ENCODE measurements around the gene NUP107. TPM values are rescaled to one million over a fixed set of nuclear protein-coding genes. Genes with fewer than 3 reads are reported as not detected.

Gene NUP107
- total RNA-seq, 1 donor from 2014 or later, result 51.1 TPM

GRCh38 chr12:68790952-68791234 is 104.1 kb downstream of the NUP107 start:
- no peaks in the 10 kb centered on the region for H3K36me3 ChIP-seq (ENCODE audit: control insufficient read depth, insufficient read depth, low read length)
- TF ChIP-seq, protein P1, sequence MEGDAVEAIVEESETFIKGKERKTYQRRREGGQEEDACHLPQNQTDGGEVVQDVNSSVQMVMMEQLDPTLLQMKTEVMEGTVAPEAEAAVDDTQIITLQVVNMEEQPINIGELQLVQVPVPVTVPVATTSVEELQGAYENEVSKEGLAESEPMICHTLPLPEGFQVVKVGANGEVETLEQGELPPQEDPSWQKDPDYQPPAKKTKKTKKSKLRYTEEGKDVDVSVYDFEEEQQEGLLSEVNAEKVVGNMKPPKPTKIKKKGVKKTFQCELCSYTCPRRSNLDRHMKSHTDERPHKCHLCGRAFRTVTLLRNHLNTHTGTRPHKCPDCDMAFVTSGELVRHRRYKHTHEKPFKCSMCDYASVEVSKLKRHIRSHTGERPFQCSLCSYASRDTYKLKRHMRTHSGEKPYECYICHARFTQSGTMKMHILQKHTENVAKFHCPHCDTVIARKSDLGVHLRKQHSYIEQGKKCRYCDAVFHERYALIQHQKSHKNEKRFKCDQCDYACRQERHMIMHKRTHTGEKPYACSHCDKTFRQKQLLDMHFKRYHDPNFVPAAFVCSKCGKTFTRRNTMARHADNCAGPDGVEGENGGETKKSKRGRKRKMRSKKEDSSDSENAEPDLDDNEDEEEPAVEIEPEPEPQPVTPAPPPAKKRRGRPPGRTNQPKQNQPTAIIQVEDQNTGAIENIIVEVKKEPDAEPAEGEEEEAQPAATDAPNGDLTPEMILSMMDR (IDR thresholded peaks at IDR 0.05; ENCODE audit: insufficient read depth, low read length, poor library complexity, severe bottlenecking), result no peak
- H3K27me3 ChIP-seq (ENCODE audit: control insufficient read depth, insufficient read depth, low read length), result no peaks in the 10 kb centered on the region
- H3K4me3 ChIP-seq (ENCODE audit: low read depth, low read length), result no peak overlapping the region
- no peak for DNase-seq (ENCODE audit: low read depth)

DNA sequence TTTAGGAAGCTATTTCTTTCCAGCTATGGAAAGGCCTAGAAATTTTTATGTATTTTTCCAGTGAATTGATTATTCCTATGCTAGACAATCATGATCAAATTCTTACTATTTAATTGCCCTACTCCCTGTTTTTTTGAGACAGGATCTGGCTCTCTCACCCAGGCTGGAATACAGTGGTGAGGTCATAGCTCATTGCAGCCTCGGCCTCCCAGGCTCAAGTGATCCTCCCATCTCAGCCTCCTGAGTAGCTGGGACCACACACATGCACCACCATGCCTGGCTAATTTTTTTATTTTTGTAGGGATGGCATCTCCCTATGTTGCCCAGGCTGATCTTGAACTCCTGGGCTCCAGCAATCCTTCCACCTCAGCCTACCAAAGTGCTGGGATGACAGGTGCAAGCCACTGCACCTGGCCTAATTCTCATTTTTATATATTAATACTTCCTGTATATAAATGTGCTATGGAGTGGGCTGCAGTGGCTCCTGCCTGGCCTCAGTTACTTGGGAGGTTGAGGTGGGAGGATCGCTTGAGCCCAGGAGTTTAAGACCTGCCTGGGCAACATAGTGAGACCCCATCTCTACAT is 105.2 kb downstream of the NUP107 start:
- Histone ChIP-seq H3K36me3 (ENCODE audit: control insufficient read depth, insufficient read depth, low read length) (no peaks in the 10 kb centered on the region), H3K4me3 (ENCODE audit: low read depth, low read length) (no peak overlapping the region), H3K27me3 (ENCODE audit: control insufficient read depth, insufficient read depth, low read length) (no peaks in the 10 kb centered on the region)
- no peak for DNase-seq (ENCODE audit: low read depth)
- TF ChIP-seq, protein P1 (IDR thresholded peaks at IDR 0.05; ENCODE audit: insufficient read depth, low read length, poor library complexity, severe bottlenecking), result no peak

- H3K27me3 ChIP-seq (ENCODE audit: control insufficient read depth, insufficient read depth, low read length), result no peaks in the 10 kb centered on the region
- no peak for DNase-seq (ENCODE audit: low read depth)
- TF ChIP-seq, protein P1 (IDR thresholded peaks at IDR 0.05; ENCODE audit: insufficient read depth, low read length, poor library complexity, severe bottlenecking), result no peak
- H3K4me3 ChIP-seq (ENCODE audit: low read depth, low read length), result no peak overlapping the region
- no peaks in the 10 kb centered on the region for H3K36me3 ChIP-seq (ENCODE audit: control insufficient read depth, insufficient read depth, low read length)
Observed at GRCh38 chr12:68792952-68793351, 106.2 kb downstream of the NUP107 start.

DNA sequence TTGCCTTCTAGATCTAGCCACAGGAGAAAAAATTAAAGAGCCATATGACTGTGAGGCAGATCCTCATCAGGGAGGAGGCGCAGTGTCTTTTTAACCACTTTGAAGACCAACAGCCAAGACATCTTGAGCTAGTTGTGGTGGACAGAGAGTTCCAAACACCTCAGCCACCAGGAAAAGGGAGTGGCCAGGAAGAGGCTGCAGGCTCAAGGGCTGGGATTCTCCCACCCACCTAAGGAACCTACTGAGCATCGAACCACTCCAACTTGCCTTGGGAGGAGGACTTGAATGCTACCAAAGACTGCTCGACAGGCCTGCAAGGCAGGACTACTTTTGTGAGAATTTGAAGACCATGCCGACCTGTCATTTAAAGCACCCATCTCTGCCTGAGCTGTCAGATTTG is 106.7 kb downstream of the NUP107 start:
- H3K4me3 ChIP-seq (ENCODE audit: low read depth, low read length), result no peak overlapping the region
- DNase-seq (ENCODE audit: low read depth), result no peak
- H3K36me3 ChIP-seq (ENCODE audit: control insufficient read depth, insufficient read depth, low read length), result no peaks in the 10 kb centered on the region
- no peaks in the 10 kb centered on the region for H3K27me3 ChIP-seq (ENCODE audit: control insufficient read depth, insufficient read depth, low read length)
- TF ChIP-seq, protein P1 (IDR thresholded peaks at IDR 0.05; ENCODE audit: insufficient read depth, low read length, poor library complexity, severe bottlenecking), result no peak

GRCh38 chr12:68793975-68794652 is 107.3 kb downstream of the NUP107 start:
- DNase-seq (ENCODE audit: low read depth), result no peak
- no peaks in the 10 kb centered on the region for H3K36me3 ChIP-seq (ENCODE audit: control insufficient read depth, insufficient read depth, low read length)

More at GRCh38 chr12:68793975-68794652, 107.3 kb downstream of the NUP107 start:
- Histone ChIP-seq H3K27me3 (ENCODE audit: control insufficient read depth, insufficient read depth, low read length) (no peaks in the 10 kb centered on the region), H3K4me3 (ENCODE audit: low read depth, low read length) (no peak overlapping the region)
- TF ChIP-seq, protein P1 (IDR thresholded peaks at IDR 0.05; ENCODE audit: insufficient read depth, low read length, poor library complexity, severe bottlenecking), result no peak

Data from kidney epithelial cell (primary cell).